Lower leg skin (tissue), 3 donors: ENCODE data around the gene SPATA13.

Source experiments
- POLR2A ChIP-seq, 2 donors: fragments of 450-650 bp; IDR thresholded peaks; one replicate each; pipeline ENCODE4 v1.6.1; 2016 to 2017; ENCODE audit warnings: antibody characterized with exemption in 2 of 2, mild to moderate bottlenecking in 1 of 2, moderate library complexity in 1 of 2
- TF ChIP-seq, protein P1 (sequence below), 3 donors: fragments of 450-650 bp; IDR thresholded peaks; one replicate each; pipeline ENCODE4 v1.5.1; 2016; ENCODE audit warnings: antibody characterized with exemption in 3 of 3, mild to moderate bottlenecking in 3 of 3, moderate library complexity in 2 of 3

DNA sequence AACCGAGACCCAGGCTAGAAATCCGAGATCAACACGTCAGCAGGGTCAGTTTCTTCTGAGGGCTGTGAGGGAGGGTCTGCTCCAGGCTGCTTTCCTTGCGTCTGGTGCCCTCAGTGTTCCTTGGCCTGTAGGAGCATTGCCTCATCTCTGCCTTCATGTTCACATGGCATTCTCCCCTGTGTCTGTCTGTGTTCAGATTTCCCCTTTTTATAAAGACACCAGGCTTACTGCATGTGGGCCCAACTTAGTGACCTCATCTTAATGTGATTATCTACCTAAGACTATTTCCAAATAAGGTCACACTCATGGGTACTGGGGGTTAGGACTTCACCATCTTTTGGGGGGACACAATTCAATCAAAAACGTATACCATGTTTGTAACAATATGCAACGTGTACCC is 91.6 kb downstream of the SPATA13 start:
- TF ChIP-seq POLR2A (IDR thresholded peaks at IDR 0.05): no peak
- TF ChIP-seq, protein P1, sequence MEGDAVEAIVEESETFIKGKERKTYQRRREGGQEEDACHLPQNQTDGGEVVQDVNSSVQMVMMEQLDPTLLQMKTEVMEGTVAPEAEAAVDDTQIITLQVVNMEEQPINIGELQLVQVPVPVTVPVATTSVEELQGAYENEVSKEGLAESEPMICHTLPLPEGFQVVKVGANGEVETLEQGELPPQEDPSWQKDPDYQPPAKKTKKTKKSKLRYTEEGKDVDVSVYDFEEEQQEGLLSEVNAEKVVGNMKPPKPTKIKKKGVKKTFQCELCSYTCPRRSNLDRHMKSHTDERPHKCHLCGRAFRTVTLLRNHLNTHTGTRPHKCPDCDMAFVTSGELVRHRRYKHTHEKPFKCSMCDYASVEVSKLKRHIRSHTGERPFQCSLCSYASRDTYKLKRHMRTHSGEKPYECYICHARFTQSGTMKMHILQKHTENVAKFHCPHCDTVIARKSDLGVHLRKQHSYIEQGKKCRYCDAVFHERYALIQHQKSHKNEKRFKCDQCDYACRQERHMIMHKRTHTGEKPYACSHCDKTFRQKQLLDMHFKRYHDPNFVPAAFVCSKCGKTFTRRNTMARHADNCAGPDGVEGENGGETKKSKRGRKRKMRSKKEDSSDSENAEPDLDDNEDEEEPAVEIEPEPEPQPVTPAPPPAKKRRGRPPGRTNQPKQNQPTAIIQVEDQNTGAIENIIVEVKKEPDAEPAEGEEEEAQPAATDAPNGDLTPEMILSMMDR (IDR thresholded peaks at IDR 0.05): no peak
